GM21423 (cell line): ENCODE measurements around the gene CNTRL.
"Not testable (repeated sequence)": the region's sequence is repeated elsewhere in the genome, so short reads cannot be mapped to it uniquely, and the experiment has no call there.

Source experiments
- ATAC-seq: cut with Tn5 transposase; IDR thresholded peaks from one replicate; pipeline ENCODE4 v1.9.1; 2021; ENCODE audit warnings: mild to moderate bottlenecking, moderate library complexity; ENCODE audit not compliant: unreplicated experiment

The CNTRL gene, protein sequence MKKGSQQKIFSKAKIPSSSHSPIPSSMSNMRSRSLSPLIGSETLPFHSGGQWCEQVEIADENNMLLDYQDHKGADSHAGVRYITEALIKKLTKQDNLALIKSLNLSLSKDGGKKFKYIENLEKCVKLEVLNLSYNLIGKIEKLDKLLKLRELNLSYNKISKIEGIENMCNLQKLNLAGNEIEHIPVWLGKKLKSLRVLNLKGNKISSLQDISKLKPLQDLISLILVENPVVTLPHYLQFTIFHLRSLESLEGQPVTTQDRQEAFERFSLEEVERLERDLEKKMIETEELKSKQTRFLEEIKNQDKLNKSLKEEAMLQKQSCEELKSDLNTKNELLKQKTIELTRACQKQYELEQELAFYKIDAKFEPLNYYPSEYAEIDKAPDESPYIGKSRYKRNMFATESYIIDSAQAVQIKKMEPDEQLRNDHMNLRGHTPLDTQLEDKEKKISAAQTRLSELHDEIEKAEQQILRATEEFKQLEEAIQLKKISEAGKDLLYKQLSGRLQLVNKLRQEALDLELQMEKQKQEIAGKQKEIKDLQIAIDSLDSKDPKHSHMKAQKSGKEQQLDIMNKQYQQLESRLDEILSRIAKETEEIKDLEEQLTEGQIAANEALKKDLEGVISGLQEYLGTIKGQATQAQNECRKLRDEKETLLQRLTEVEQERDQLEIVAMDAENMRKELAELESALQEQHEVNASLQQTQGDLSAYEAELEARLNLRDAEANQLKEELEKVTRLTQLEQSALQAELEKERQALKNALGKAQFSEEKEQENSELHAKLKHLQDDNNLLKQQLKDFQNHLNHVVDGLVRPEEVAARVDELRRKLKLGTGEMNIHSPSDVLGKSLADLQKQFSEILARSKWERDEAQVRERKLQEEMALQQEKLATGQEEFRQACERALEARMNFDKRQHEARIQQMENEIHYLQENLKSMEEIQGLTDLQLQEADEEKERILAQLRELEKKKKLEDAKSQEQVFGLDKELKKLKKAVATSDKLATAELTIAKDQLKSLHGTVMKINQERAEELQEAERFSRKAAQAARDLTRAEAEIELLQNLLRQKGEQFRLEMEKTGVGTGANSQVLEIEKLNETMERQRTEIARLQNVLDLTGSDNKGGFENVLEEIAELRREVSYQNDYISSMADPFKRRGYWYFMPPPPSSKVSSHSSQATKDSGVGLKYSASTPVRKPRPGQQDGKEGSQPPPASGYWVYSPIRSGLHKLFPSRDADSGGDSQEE (N-terminal part only)

DNA sequence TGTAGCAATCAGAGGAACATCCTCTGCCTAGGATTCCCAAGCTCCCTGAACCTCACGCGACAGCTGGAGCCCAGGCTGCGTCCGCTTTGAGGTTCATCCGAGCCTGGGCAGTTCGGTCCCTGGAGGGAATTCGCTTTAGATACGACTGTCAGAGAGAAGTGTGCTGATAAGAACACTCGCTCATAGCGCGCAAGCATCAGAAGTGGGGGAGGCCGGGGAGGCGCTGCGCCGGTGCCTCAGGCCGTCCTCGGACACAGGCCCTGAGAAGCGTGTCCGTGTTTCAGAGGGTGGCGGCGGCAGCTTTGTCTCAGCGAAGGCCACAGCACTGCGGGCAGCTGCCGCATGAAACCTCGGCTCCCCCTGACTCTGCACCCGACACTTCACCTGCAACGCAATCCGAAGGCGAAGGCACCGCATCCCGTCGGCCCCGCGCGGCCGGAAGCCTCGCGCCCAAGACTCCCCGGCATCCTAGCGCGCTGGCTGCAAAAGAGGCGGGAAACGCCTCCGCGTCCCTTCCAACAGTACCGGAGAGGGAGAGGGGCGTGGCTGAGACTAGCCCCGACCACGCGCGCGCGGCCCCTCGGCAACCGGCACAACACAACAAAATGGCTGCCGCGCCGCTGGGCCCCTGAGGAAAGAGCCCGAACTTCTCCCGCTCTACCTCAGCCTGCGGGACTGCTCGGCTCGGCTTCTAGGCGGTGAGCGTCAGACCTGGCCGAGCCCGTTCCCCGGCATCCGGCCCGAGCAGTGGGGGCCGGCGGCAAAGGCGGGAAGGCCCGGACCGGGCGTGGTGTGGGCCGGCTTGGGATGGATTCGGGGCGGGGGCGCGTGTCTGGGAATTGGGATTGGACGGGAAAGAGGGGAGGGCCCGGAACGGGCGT lies at the start of gene CNTRL:
CNTRL (plus strand) TSS at position 586 of the 881 bp plus-strand sequence. CDS start 13,372 bp downstream, outside the sequence.
- ATAC-seq = peak; percentile 69

DNA sequence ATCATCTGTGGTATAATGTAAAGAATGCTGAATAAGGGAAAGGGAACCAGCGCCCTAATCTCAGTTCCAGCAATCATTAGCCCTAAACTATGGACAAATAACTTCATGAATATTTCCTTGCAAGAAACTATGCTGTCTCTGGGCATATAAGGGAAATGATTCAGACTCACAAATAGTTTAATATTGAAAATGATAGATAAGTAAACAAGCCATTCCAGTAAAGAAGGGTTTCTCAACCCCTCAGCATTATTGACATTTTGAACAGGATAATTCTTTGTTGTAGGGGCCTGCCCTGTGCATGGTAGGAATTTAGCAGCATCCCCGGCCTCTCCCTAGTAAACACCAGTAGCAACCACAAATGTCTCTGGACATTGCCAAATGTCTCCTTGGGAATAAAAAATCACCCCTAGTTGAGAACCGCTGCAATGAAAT lies 48.5 kb upstream of the CNTRL start:
- no peak for ATAC-seq

DNA sequence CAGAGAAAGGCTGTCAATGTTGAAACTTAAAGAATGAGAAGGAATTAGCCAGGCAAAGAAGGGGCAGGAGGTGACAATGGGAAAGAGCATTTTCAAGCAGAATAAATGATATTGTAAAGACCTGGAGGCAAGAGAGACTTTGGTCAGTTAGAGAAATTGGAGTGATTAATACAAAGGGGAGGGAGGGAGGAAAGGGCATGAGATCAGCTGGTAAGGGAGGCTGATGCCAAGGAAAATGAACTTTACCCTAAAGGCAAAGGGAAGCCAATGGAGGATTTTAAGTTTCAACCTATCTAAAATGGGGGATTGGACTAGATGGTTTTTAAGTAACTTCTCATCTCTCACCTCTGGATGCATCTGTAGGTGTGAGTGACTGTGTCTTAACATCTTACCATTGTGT lies 48.0 kb upstream of the CNTRL start:
- ATAC-seq = no peak

DNA sequence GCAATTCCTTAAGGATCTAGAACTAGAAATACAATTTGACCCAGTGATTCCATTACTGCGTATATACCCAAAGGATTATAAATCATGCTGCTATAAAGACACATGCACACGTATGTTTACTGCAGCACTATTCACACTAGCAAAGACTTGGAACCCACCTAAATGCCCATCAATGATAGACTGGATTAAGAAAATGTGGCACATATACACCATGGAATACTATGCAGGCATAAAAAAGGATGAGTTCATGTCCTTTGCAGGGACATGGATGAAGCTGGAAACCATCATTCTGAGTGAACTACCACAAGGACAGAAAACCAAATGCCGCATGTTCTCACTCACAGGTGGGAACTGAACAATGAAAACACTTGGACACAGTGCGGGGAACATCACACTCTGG lies 46.5 kb upstream of the CNTRL start:
- not testable (repeated sequence) for ATAC-seq

DNA sequence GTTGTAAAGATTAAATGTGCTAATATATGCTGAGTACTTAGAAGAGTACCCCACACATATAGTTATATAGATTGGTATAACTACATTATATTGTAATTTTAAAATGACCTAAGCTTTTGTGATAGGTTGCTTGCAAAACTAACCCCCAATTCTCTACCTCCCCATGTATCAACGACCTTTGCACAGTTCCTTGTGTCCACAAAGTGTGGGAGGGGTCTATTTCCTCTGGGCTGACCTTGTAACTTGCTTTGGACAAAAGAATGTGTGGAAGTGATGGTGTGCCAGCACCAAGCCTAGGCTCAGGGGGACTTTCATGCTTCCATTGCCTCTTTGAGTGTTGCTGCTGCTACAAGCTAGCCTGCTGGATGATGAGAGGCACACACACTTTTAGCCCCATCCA lies 45.3 kb upstream of the CNTRL start:
- no peak for ATAC-seq

DNA sequence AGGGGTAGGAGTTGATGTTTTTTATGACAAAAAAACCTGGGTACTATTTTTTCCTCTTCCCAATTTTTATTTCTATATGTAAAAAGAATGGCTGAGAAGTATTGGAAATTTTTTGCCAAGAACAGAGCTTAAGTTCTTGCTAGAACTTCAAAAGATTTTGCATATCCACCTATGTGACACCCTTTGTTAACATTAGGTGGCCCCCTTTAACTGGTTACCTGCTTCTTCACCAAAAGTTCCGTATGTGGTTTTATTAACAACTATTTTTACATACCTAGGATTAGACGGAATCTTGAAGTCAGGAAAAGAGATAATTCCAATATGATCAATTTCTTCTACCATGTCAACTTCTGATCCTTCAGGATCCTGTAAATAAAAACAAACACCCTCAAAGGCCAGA lies 40.2 kb upstream of the CNTRL start:
- ATAC-seq = no peak

DNA sequence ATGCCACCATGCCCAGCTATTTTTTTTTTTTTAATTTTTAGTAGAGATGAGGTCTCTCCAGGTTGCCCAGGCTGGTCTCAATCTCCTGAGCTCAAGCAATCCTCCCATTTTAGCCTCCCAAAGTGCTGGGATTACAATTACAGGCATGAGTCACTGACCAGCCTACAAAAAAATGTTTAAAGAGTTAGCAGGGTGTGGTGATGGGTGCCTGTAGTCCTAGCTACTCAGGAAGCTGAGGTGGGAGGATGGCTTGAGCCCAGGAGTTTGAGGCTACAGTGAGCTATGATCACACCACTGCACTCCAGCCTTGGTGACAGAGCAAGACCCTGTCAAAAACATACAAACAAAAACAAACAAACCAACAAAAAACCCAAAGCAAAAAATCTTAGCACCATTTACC lies 39.0 kb upstream of the CNTRL start:
- ATAC-seq = not testable (repeated sequence)

DNA sequence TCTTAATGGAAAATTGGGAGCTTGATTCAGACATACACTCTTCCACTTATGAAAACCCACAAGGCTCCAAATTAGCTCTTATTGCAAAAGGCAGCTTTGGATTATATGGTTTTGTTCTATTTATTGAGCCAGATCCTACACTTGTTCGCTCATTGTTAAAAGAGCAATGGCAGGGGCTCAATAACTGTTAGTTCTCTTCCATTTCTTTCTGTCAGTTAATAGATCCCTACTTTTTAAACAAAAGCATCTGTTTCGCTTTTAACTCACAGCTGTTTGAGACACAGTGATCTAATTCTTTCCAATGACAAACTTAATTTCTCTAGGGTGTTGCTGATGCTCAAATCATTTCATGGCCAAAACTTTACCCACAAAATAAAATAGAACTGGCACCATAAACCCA lies 36.4 kb upstream of the CNTRL start:
- ATAC-seq = no peak

DNA sequence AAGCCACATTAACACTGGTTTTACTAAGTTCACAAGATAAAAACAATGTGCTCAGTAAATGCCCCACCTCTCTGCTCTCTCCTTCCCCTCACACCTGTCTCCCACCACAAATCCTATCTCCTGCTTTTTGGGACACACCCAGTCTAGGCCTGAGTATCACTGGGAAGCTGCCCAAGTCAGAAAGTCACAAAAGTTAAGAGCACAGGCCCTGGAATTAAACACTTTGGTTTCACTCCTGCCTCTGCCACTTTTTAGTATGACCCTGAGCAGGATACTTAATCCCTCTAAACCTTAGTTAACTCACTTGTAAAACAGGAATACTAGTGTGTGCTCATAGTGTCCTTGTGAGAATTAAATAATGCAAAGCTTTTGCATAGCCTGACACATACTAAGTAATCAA lies 36.0 kb upstream of the CNTRL start:
- no peak for ATAC-seq

DNA sequence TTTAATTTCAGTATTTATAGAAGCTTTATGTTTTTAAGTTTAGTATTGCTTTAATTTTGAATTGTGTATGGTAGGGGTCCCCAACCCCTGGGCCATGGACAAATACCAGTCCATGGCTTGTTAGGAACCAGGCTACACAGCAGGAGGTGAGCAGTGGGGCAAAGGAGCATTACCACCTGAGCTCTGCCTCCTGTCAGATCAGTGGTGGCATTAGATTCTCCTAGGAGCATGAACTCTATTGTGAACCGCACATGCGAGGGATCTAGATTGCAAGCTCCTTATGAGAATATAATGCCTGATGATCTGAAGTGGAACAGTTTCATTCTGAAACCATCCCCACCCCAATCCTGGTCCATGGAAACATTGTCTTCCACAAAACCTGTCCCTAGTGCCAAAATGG lies 26.6 kb upstream of the CNTRL start:
- ATAC-seq = no peak

DNA sequence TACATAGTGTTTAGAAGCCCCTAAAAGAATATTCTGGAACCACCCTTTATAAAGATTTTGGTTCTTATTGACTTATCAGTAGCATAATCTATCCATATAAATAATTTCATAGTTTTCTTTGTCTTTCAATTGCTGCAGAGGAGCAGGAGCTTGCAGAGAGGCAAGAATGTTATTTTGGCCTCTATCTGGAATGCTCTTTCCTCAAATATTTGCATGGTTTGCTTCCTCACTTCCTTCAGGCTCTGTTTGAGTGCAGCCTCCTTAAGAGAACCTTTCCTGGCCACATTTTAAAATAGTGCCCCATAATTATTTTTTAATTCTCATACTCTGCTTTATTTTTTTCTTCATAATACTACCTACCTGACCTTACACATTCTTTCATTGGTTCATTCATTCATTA lies 26.1 kb upstream of the CNTRL start:
- no peak for ATAC-seq

DNA sequence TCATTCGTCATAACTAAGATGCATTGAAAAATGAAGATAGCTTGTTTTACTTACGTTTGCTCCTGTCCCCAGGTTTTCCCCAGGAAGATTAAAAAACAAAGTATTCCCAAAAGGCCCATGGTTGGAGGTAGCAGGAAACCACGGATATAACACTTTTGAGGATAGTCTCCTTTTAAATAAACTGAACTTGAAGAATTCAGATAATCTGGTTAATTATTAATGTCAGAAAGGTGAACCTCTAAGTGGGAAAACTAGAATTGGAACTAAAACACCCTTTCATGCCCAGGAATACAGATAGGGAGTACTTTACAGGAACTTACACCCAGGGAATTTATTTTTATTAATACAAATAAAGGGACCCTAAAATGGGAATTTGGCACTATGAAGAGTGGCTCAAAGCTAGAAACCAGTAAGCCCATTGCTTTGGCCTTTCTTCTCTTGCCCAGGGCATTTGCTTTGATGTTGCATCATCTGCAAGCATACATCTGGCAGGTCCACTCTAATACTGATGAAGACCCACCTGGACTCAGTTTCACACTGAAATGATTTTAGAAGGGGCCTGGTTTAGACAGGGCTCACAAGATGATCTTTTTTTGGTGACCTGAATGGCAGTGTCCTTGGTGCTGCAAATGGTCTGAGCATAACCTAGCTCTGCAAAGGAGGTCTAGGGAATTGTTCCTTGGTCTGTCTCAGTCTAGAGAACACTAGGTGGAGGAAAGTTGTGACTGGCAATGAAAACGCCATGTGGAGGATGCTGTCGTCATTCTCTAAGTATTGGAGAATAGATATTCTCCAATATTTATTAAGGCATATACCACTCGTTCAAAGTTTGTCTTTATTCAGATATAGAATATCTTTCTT lies 24.4 kb upstream of the CNTRL start, which contains the start of gene C5:
C5 (minus strand) TSS at position 148 of the 861 bp plus-strand sequence; CDS start at position 119, 29 bp downstream.
- ATAC-seq = no peak

DNA sequence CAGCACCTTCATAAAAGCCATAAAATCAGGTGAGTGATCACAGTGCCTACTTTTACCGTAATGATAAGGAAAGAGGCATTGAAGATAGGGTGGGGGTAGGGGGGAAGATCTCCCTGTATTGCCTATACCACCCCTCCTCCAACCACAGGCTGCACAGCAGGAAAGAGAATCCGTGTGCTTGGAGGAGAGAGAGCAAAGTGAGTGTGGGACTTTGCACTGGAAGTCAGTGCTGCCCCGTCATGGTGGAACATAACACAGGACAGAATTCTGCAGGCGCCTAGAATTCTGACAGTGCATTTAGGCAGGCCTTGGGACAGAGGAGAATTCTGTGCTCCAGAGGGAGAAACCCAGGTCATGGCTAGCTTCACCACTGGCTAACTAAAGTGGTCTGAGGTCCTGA lies 21.2 kb upstream of the CNTRL start:
- no peak for ATAC-seq

DNA sequence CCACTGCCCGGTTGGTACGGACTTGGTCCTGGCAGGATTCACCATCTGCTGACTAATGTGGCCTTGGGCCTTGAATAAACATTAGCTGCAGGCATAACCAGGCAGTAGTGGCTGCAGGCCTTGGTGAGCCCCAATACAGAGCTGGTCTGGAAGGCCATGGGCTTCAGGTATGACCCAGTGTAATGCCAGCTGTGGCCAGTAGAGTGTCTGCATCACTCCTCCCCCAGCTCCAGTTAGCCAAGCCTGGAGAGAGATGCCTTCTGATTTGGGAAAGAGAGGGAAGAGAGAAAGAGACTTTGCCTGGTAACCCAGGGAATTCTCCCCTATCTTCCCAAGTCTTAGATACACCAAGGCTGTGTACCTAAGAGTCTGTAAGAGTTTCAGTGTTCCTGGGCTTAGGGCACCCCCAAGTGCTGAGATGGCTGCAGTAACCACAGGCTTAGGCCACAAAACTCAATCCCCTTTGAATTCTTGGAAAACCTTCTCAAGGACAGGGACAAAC lies 19.1 kb upstream of the CNTRL start:
- ATAC-seq = peak; percentile 49

DNA sequence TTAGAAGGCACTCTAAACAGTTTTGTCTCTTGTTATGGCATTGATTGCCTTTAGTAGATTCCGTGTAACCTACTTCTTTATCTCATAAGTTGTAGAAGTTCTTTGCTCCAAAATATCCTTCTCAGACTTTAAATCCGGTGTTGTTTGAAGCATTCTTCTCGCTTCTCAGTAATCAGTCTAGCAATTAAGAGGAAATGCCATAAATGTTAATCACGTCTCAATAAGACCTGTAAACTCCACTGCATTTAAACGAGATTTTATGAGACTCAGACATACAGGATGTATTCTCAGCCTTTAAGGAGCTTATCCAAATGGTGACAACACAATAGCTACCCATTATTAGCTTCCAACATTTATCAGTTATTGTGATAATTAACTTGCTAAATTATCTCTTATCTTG lies 16.9 kb upstream of the CNTRL start:
- no peak for ATAC-seq

DNA sequence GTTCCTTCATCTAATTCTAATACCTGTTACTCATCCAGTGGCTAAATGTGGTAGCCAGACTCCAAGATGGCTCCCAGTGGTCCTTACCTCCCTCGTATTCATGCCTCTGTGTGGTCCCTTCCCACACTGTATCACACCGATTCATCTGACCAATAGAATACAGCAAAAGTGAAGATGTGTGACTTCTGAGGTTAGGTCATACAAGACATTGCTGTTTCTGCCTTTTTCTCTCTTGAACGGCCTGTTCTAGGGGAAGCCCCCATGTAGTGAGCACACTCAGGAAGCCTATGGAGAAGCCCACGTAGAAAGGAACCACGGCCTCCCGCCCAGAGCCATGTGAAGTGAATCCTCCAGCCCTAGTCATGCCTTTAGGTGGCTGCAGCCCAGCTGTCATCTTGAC lies 15.2 kb upstream of the CNTRL start:
- ATAC-seq = no peak

DNA sequence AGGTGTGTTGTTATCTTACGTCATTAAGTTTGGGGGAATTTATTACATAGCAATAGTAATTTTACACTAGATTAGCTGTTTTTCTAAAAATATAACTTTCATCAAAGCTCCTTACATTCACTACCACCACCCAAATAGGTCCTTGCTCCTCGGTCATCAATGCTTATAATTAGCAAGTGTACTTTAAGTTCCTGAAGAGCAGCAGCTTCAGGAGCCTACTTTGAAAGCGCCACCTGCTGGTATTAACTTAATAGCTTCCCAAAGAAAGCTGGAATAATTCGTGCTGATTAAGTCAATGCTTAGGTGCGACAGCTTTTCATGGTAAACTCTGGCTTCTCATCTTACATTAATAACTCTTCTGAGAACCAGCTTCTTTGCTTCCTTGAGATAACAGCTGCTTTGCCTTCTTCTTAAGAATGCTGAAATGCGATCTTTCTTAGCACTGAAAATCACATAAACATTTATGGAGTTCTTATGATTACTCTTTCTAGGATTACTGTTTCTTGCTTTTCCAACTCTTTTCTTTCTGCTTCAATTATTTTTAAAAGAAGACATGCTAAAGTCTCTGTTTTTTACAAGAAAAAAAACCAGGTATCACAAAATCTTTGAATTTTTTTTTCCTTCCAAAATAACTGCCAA lies 14.6 kb upstream of the CNTRL start:
- no peak for ATAC-seq

DNA sequence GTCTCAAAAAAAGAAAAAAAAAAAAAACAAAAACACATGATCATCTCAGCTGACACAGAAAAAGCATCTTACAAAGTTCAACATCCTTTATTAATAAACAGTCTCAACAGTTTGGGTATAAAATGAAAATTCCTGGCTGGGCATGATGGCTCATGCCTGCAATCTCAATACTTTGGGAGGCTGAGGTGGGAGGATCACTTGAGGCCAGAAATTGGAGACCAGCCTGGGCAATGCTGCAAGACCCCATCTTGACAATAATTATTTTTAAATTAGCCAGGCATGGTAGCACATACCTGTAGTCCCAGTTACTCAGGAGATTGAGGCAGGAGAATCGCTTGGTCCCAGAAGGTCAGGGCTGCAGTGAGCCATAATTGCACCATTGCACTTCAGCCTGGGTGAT lies 7.9 kb upstream of the CNTRL start:
- no peak for ATAC-seq

DNA sequence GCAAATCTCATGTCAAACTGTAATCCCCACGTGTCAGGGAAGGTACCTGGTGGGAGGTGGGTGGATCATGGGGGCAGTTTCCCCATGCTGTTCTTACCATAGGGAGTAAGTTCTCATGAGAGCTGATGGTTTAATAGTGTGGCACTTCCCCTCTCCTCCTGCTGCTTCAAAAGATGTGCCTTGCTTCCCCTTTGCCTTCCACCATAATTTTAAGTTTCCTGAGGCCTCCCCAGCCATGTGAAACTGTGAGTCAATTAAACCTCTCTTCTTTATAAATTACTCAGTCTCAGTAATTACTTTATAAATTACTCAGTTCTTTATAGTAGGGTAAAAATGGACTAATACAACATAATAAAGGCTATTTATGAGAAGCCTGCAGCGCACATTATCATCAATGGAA lies 7.1 kb upstream of the CNTRL start:
- no peak for ATAC-seq
